ENCODE results near the gene INSYN2B.

GRCh38 chr5:169988206-169988605, 7.9 kb upstream of the INSYN2B start:
- TF ChIP-seq, protein P1, sequence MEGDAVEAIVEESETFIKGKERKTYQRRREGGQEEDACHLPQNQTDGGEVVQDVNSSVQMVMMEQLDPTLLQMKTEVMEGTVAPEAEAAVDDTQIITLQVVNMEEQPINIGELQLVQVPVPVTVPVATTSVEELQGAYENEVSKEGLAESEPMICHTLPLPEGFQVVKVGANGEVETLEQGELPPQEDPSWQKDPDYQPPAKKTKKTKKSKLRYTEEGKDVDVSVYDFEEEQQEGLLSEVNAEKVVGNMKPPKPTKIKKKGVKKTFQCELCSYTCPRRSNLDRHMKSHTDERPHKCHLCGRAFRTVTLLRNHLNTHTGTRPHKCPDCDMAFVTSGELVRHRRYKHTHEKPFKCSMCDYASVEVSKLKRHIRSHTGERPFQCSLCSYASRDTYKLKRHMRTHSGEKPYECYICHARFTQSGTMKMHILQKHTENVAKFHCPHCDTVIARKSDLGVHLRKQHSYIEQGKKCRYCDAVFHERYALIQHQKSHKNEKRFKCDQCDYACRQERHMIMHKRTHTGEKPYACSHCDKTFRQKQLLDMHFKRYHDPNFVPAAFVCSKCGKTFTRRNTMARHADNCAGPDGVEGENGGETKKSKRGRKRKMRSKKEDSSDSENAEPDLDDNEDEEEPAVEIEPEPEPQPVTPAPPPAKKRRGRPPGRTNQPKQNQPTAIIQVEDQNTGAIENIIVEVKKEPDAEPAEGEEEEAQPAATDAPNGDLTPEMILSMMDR (IDR thresholded peaks at IDR 0.05; ENCODE audit: poor library complexity), result no peak
- no peak for TF ChIP-seq EZH2phosphoT487 (IDR thresholded peaks at IDR 0.05; ENCODE audit: low read depth, severe bottlenecking, unreplicated experiment)

Measured in hepatocyte (in vitro differentiated cells).